Measurements from ENCODE around the gene PFDN4. TPM values are rescaled to one million over a fixed set of nuclear protein-coding genes. Genes with fewer than 3 reads are reported as not detected.

PFDN4 gene
- polyA plus RNA-seq, 2 of the 4 experiments (the other 2 are of a cell fraction), result 140 to 146 TPM

DNA sequence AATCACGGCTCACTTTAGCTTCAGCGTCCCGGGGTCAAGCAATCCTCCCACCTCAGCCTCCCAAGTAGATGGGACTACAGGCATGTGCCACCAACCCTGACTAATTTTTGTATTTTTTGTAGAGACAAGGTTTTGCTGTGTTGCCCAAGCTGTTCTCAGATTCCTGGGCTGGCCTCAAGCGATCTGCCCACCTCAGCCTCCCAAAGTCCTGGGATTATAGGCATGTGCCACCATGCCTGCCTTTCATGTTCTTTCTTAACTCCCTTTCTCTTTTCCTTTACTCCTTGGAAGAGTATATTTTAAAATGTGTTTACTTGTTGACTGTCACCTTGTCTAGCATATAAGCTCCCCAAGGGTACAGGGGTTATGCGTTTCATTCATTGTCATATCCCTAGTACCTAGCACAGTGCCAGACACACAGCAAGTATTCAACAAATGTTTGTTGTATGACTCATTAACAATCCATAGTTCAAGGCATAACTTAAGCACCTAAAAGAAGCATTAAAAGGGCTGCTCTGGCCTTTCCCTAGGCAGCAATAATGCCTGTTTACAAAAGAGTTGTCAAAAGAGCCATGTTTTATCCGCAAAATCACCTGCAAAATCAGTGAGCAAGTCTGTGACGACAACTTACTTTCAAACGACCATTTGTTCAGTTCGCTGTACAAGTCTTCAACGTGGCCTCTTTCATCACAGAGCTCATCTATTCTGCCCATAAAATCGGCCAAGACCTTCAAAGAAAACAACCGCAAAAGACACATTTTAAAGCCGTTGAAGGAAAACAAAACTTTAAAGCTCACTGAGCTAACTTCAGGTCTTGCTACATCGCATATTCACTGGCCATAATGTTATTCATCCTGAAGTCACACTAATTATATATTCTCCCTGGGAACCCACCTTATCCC, 38.7 kb upstream of the PFDN4 start:
- H3K4me2 ChIP-seq, result peak overlapping the region; percentile 93
- H3K9me3 ChIP-seq, result no peaks in the 10 kb centered on the region
- 2% methylated on average over 14 of the region's 14 CpGs for WGBS (ENCODE audit: missing lambda C conversion rate)
- FAIRE-seq, result no peak
- POLR2A ChIA-PET, result interaction anchor here (0.7 to 7.0 kb wide), 14 partner anchors 7 to 72 kb away, joined by 3 to 69 read pairs (median 6); no protein-coding TSS in a partner anchor
- H3K27ac ChIP-seq, result peak overlapping the region; percentile 93 to 100
- ATAC-seq, result no peak
- CTCF ChIA-PET, result interaction anchor here (0.6 to 10.4 kb wide), 15 partner anchors 9 to 596 kb away, joined by 3 to 97 read pairs (median 4); no protein-coding TSS in a partner anchor
- peak in 1 of 2 experiments; percentile 63 for DNase-seq (ENCODE audit: low read depth in 1 of 2, low spot score in 1 of 2)
- H3K4me3 ChIP-seq, result peak overlapping the region; percentile 83
- H3K4me1 ChIP-seq, result peaks cover 45% of the 10 kb centered on the region
- TF ChIP-seq, protein P1, sequence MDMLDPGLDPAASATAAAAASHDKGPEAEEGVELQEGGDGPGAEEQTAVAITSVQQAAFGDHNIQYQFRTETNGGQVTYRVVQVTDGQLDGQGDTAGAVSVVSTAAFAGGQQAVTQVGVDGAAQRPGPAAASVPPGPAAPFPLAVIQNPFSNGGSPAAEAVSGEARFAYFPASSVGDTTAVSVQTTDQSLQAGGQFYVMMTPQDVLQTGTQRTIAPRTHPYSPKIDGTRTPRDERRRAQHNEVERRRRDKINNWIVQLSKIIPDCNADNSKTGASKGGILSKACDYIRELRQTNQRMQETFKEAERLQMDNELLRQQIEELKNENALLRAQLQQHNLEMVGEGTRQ (IDR thresholded peaks at IDR 0.05), result no peak
- TF ChIP-seq NPAS2 (CRISPR knock-in tag; IDR thresholded peaks at IDR 0.05; ENCODE audit: borderline replicate concordance) (no peak), ZC3H11A (IDR thresholded peaks at IDR 0.05) (no peak), SMC3 (IDR thresholded peaks at IDR 0.05) (no peak), EP300 (IDR thresholded peaks at IDR 0.05) (no peak), JUN (IDR thresholded peaks at IDR 0.05) (peak; percentile 53 to 91; a peak in 3 of 5 replicates), CEBPB (IDR thresholded peaks at IDR 0.05) (no peak; a peak in 1 of 4 replicates), NR3C1 (IDR thresholded peaks at IDR 0.05) (no peak), RCOR1 (IDR thresholded peaks at IDR 0.05; ENCODE audit: low read depth, low read length) (no peak), CBX8 (IDR thresholded peaks at IDR 0.05) (no peak), ZNF302 (CRISPR knock-in tag; IDR thresholded peaks at IDR 0.05) (no peak), PHF8 (IDR thresholded peaks at IDR 0.05; ENCODE audit: borderline replicate concordance, low read depth) (no peak), FOXS1 (CRISPR knock-in tag; IDR thresholded peaks at IDR 0.05) (no peak), HDAC2 (IDR thresholded peaks at IDR 0.05) (no peak), EHMT2 (IDR thresholded peaks at IDR 0.05; ENCODE audit: low read depth) (no peak), HOXB13 (CRISPR knock-in tag; IDR thresholded peaks at IDR 0.05; ENCODE audit: low read depth) (no peak), ZFP36 (IDR thresholded peaks at IDR 0.05; ENCODE audit: borderline replicate concordance, partially characterized antibody) (no peak), NFE2L2 (conservative IDR thresholded peaks at IDR 0.05; ENCODE audit: low read length) (no peak), KDM5A (IDR thresholded peaks at IDR 0.05) (no peak), CHD2 (IDR thresholded peaks at IDR 0.05; ENCODE audit: low read length, partially characterized antibody) (no peak)
- TF ChIP-seq, protein P2, sequence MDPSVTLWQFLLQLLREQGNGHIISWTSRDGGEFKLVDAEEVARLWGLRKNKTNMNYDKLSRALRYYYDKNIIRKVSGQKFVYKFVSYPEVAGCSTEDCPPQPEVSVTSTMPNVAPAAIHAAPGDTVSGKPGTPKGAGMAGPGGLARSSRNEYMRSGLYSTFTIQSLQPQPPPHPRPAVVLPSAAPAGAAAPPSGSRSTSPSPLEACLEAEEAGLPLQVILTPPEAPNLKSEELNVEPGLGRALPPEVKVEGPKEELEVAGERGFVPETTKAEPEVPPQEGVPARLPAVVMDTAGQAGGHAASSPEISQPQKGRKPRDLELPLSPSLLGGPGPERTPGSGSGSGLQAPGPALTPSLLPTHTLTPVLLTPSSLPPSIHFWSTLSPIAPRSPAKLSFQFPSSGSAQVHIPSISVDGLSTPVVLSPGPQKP (IDR thresholded peaks at IDR 0.05; ENCODE audit: low read depth, low read length), result no peak
- TF ChIP-seq, protein P3, sequence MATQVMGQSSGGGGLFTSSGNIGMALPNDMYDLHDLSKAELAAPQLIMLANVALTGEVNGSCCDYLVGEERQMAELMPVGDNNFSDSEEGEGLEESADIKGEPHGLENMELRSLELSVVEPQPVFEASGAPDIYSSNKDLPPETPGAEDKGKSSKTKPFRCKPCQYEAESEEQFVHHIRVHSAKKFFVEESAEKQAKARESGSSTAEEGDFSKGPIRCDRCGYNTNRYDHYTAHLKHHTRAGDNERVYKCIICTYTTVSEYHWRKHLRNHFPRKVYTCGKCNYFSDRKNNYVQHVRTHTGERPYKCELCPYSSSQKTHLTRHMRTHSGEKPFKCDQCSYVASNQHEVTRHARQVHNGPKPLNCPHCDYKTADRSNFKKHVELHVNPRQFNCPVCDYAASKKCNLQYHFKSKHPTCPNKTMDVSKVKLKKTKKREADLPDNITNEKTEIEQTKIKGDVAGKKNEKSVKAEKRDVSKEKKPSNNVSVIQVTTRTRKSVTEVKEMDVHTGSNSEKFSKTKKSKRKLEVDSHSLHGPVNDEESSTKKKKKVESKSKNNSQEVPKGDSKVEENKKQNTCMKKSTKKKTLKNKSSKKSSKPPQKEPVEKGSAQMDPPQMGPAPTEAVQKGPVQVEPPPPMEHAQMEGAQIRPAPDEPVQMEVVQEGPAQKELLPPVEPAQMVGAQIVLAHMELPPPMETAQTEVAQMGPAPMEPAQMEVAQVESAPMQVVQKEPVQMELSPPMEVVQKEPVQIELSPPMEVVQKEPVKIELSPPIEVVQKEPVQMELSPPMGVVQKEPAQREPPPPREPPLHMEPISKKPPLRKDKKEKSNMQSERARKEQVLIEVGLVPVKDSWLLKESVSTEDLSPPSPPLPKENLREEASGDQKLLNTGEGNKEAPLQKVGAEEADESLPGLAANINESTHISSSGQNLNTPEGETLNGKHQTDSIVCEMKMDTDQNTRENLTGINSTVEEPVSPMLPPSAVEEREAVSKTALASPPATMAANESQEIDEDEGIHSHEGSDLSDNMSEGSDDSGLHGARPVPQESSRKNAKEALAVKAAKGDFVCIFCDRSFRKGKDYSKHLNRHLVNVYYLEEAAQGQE (IDR thresholded peaks at IDR 0.05), result peak; percentile 29; the same call in 1 of the 2 replicates
- TF ChIP-seq, protein P4, sequence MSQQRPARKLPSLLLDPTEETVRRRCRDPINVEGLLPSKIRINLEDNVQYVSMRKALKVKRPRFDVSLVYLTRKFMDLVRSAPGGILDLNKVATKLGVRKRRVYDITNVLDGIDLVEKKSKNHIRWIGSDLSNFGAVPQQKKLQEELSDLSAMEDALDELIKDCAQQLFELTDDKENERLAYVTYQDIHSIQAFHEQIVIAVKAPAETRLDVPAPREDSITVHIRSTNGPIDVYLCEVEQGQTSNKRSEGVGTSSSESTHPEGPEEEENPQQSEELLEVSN (IDR thresholded peaks at IDR 0.05; ENCODE audit: borderline replicate concordance, low read depth), result peak; percentile 10; the same call in 1 of the 2 replicates
- TF ChIP-seq, protein P5, sequence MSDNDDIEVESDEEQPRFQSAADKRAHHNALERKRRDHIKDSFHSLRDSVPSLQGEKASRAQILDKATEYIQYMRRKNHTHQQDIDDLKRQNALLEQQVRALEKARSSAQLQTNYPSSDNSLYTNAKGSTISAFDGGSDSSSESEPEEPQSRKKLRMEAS (IDR thresholded peaks at IDR 0.05), result peak; percentile 51
- TF ChIP-seq, protein P6, sequence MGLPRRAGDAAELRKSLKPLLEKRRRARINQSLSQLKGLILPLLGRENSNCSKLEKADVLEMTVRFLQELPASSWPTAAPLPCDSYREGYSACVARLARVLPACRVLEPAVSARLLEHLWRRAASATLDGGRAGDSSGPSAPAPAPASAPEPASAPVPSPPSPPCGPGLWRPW (IDR thresholded peaks at IDR 0.05), result no peak
- TF ChIP-seq, protein P7, sequence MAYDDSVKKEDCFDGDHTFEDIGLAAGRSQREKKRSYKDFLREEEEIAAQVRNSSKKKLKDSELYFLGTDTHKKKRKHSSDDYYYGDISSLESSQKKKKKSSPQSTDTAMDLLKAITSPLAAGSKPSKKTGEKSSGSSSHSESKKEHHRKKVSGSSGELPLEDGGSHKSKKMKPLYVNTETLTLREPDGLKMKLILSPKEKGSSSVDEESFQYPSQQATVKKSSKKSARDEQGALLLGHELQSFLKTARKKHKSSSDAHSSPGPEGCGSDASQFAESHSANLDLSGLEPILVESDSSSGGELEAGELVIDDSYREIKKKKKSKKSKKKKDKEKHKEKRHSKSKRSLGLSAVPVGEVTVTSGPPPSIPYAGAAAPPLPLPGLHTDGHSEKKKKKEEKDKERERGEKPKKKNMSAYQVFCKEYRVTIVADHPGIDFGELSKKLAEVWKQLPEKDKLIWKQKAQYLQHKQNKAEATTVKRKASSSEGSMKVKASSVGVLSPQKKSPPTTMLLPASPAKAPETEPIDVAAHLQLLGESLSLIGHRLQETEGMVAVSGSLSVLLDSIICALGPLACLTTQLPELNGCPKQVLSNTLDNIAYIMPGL (CRISPR knock-in tag; IDR thresholded peaks at IDR 0.05; ENCODE audit: borderline replicate concordance), result peak; percentile 92
- TF ChIP-seq, protein P8, sequence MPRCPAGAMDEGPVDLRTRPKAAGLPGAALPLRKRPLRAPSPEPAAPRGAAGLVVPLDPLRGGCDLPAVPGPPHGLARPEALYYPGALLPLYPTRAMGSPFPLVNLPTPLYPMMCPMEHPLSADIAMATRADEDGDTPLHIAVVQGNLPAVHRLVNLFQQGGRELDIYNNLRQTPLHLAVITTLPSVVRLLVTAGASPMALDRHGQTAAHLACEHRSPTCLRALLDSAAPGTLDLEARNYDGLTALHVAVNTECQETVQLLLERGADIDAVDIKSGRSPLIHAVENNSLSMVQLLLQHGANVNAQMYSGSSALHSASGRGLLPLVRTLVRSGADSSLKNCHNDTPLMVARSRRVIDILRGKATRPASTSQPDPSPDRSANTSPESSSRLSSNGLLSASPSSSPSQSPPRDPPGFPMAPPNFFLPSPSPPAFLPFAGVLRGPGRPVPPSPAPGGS (IDR thresholded peaks at IDR 0.05), result peak; percentile 28; the same call in 1 of the 3 replicates
- TF ChIP-seq, protein P9, sequence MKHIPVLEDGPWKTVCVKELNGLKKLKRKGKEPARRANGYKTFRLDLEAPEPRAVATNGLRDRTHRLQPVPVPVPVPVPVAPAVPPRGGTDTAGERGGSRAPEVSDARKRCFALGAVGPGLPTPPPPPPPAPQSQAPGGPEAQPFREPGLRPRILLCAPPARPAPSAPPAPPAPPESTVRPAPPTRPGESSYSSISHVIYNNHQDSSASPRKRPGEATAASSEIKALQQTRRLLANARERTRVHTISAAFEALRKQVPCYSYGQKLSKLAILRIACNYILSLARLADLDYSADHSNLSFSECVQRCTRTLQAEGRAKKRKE (CRISPR knock-in tag; IDR thresholded peaks at IDR 0.05; ENCODE audit: low read depth), result no peak; the same call in 1 of the 2 replicates

All from A549 (cell line).